SH-SY5Y (cell line): Measurements from ENCODE around the gene JAZF1.

Experiments
- GATA2 ChIP-seq: IDR thresholded peaks from 2 replicates; pipeline ENCODE4 v1.6.1; 2011; ENCODE audit warnings: mild to moderate bottlenecking, low read depth, low read length
- GATA3 ChIP-seq: IDR thresholded peaks from 2 replicates; pipeline ENCODE4 v1.6.1; 2011; ENCODE audit warnings: low read depth, mild to moderate bottlenecking, low read length, moderate library complexity

GRCh38 chr7:27955011-27955410 is 225.6 kb downstream of the JAZF1 start:
- TF ChIP-seq GATA2 (no peak), GATA3 (no peak)
